Measurements from ENCODE around the gene IL37.

IL37 gene

DNA sequence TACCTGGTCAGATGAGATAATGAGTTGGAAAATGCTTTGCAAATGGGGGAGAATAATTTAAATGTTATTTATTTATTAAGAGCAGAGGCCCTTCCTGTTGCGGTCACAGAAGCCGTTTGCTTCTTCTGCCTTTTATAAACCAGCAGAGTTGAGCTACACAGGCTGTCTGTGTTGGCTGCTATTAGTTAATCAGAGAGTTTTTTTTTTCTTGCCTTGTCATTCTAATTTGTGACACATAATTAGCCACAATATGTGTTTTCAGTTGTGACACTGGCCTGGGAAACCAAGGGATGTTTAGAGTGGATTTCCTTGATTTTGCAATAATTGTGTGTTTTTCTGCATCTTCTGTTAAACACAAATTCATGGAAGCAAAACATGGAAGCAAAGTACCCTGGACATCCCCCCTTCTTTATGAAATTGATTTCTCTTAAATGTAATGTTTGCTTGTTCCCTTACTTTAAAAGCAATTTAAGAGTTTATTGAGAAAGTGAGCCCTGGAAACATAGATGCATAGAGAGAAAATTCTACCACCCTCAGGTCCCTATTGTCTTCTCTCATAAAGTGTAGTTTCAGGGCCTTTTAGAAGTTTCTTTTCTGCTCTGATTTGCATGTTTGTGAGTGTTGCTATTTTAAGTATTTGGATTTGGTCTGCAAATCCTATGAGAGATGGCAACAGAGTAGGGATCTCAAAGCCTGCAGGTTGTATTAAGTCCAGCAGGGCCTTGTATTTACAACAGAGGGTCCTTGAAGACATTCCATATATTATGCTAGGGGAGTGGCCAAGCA, 22.8 kb upstream of the IL37 start:
- no peaks in the 10 kb centered on the region for H3K4me1 ChIP-seq (ENCODE audit: insufficient read depth, low read length, severe bottlenecking)
- no peaks in the 10 kb centered on the region for H3K36me3 ChIP-seq (ENCODE audit: insufficient read depth, low read length)
- no peak overlapping the region for H3K4me3 ChIP-seq (ENCODE audit: low read depth, low read length, poor library complexity, severe bottlenecking)
- no peak overlapping the region for H3K9ac ChIP-seq (ENCODE audit: low read length)
- H3K79me2 ChIP-seq (ENCODE audit: insufficient read depth, low read length), result no peaks in the 10 kb centered on the region
- H3K4me2 ChIP-seq (ENCODE audit: low read length), result no peak overlapping the region
- no peaks in the 10 kb centered on the region for H3K27me3 ChIP-seq (ENCODE audit: insufficient read depth, low read length)
- H2AFZ ChIP-seq (ENCODE audit: low read length), result no peak overlapping the region
- no peaks in the 10 kb centered on the region for H3F3A ChIP-seq (ENCODE audit: insufficient read depth, low read length)
- no peaks in the 10 kb centered on the region for H4K20me1 ChIP-seq (ENCODE audit: insufficient read depth, low read length)
- no peaks in the 10 kb centered on the region for H3K9me2 ChIP-seq (ENCODE audit: low read depth, low read length)
- no peaks in the 10 kb centered on the region for H3K9me3 ChIP-seq (ENCODE audit: low read length)
- no peak overlapping the region for H3K27ac ChIP-seq (ENCODE audit: low read depth, low read length, poor library complexity, severe bottlenecking)
- no peak for TF ChIP-seq EZH2 (IDR thresholded peaks at IDR 0.05; ENCODE audit: borderline replicate concordance, low read length)
- TF ChIP-seq, protein P1, sequence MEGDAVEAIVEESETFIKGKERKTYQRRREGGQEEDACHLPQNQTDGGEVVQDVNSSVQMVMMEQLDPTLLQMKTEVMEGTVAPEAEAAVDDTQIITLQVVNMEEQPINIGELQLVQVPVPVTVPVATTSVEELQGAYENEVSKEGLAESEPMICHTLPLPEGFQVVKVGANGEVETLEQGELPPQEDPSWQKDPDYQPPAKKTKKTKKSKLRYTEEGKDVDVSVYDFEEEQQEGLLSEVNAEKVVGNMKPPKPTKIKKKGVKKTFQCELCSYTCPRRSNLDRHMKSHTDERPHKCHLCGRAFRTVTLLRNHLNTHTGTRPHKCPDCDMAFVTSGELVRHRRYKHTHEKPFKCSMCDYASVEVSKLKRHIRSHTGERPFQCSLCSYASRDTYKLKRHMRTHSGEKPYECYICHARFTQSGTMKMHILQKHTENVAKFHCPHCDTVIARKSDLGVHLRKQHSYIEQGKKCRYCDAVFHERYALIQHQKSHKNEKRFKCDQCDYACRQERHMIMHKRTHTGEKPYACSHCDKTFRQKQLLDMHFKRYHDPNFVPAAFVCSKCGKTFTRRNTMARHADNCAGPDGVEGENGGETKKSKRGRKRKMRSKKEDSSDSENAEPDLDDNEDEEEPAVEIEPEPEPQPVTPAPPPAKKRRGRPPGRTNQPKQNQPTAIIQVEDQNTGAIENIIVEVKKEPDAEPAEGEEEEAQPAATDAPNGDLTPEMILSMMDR (IDR thresholded peaks at IDR 0.05; ENCODE audit: low read length), result no peak

DNA sequence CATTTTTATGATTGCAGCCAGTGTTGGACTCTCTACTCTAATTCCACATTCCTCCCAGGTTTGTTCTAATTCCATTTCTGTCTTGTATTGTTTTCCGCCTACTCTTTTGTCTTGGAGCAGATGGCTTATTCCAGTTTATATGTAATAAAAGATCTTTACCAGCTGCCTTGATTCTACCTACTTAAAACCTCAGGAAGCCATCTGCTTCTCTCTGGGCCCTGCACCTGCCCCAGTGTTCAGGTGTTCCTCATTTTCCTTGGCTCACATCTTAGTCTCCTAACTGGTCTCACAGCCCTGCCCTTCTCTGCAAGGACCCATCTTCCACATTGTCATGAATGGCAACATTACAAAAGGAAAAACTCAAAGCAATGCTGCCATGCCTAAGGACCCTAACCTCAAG, 21.0 kb upstream of the IL37 start:
- H3K4me3 ChIP-seq (ENCODE audit: low read depth, low read length, poor library complexity, severe bottlenecking), result no peak overlapping the region
- H4K20me1 ChIP-seq (ENCODE audit: insufficient read depth, low read length), result no peaks in the 10 kb centered on the region
- H2AFZ ChIP-seq (ENCODE audit: low read length), result no peak overlapping the region
- H3K27me3 ChIP-seq (ENCODE audit: insufficient read depth, low read length), result no peaks in the 10 kb centered on the region
- no peaks in the 10 kb centered on the region for H3K4me1 ChIP-seq (ENCODE audit: insufficient read depth, low read length, severe bottlenecking)
- no peak overlapping the region for H3K9ac ChIP-seq (ENCODE audit: low read length)
- no peaks in the 10 kb centered on the region for H3K36me3 ChIP-seq (ENCODE audit: insufficient read depth, low read length)
- no peaks in the 10 kb centered on the region for H3K9me2 ChIP-seq (ENCODE audit: low read depth, low read length)
- no peaks in the 10 kb centered on the region for H3F3A ChIP-seq (ENCODE audit: insufficient read depth, low read length)
- TF ChIP-seq EZH2 (IDR thresholded peaks at IDR 0.05; ENCODE audit: borderline replicate concordance, low read length), result no peak
- TF ChIP-seq, protein P1 (IDR thresholded peaks at IDR 0.05; ENCODE audit: low read length), result no peak
- H3K79me2 ChIP-seq (ENCODE audit: insufficient read depth, low read length), result no peaks in the 10 kb centered on the region
- no peak overlapping the region for H3K27ac ChIP-seq (ENCODE audit: low read depth, low read length, poor library complexity, severe bottlenecking)
- H3K4me2 ChIP-seq (ENCODE audit: low read length), result no peak overlapping the region
- no peaks in the 10 kb centered on the region for H3K9me3 ChIP-seq (ENCODE audit: low read length)

DNA sequence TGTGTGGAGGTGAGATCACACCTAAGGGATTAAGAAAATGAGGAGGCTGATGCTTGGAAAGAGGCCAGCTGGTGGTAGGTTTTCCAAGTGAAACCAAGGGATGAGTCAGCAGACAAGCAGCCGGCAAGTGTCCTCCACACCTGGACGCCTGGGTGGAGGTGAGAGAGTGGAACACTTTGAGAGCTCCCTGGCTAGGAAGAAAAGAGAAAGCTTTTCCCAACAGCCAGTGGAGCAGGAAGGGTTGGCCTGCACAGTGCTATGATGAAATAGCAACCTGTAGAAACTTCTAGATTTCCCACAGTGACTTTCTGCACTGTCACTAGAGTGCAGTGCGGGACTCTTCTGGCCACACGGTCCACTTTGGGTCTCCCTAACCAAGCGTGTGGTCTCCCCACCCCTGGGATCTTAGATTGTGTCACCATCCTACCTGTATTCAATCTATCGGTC, 19.6 kb upstream of the IL37 start:
- H3K79me2 ChIP-seq (ENCODE audit: insufficient read depth, low read length), result no peaks in the 10 kb centered on the region
- no peak overlapping the region for H3K9ac ChIP-seq (ENCODE audit: low read length)
- TF ChIP-seq, protein P1 (IDR thresholded peaks at IDR 0.05; ENCODE audit: low read length), result no peak
- no peak for TF ChIP-seq EZH2 (IDR thresholded peaks at IDR 0.05; ENCODE audit: borderline replicate concordance, low read length)
- H3K36me3 ChIP-seq (ENCODE audit: insufficient read depth, low read length), result no peaks in the 10 kb centered on the region
- no peak overlapping the region for H3K4me3 ChIP-seq (ENCODE audit: low read depth, low read length, poor library complexity, severe bottlenecking)
- H3K9me2 ChIP-seq (ENCODE audit: low read depth, low read length), result no peaks in the 10 kb centered on the region
- no peaks in the 10 kb centered on the region for H3K27me3 ChIP-seq (ENCODE audit: insufficient read depth, low read length)
- no peak overlapping the region for H3K4me2 ChIP-seq (ENCODE audit: low read length)
- H3K9me3 ChIP-seq (ENCODE audit: low read length), result no peaks in the 10 kb centered on the region
- H3K27ac ChIP-seq (ENCODE audit: low read depth, low read length, poor library complexity, severe bottlenecking), result no peak overlapping the region
- no peaks in the 10 kb centered on the region for H3K4me1 ChIP-seq (ENCODE audit: insufficient read depth, low read length, severe bottlenecking)
- no peak overlapping the region for H2AFZ ChIP-seq (ENCODE audit: low read length)
- no peaks in the 10 kb centered on the region for H4K20me1 ChIP-seq (ENCODE audit: insufficient read depth, low read length)
- no peaks in the 10 kb centered on the region for H3F3A ChIP-seq (ENCODE audit: insufficient read depth, low read length)

Measured in OCI-LY1 (cell line).